ENCODE measurements around the gene LPIN2. TPM values are rescaled to one million over a fixed set of nuclear protein-coding genes. Genes with fewer than 3 reads are reported as not detected.
A peak's percentile ranks its signal among the peaks of the same experiment; 100 is the strongest.

The LPIN2 gene
- total RNA-seq, 1 donor from 2014 or later, result 38.6 TPM

DNA sequence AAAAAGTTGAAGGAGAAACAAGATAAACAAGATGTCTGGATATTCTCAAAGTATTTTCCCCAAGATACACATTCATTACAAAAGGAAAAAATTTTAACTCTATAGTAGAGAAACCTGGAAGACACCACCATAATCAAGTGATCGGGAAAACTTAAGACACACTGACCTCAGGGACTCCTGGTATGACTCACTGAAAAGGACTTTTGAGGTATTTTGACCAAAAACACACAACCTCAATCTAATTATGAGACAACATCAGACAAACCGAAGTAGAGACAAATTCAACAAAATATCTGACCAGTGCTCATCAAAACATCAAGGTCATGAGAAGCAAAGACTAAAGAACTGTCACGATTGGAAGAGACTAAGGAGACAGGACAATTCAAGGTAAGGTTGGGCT is 34.7 kb downstream of the LPIN2 start:
- Mint-ChIP-seq H3K4me1 (ENCODE audit: low read depth) (peaks cover 90% of the 10 kb centered on the region), H3K36me3 (ENCODE audit: low read depth) (no peaks in the 10 kb centered on the region), H3K9me3 (ENCODE audit: low read depth) (no peaks in the 10 kb centered on the region), H3K27ac (ENCODE audit: unreplicated experiment) (peak overlapping the region; percentile 93), H3K4me3 (ENCODE audit: unreplicated experiment) (peak overlapping the region; percentile 56), H3K27me3 (ENCODE audit: low read depth) (no peaks in the 10 kb centered on the region)
- TF ChIP-seq, protein P1, sequence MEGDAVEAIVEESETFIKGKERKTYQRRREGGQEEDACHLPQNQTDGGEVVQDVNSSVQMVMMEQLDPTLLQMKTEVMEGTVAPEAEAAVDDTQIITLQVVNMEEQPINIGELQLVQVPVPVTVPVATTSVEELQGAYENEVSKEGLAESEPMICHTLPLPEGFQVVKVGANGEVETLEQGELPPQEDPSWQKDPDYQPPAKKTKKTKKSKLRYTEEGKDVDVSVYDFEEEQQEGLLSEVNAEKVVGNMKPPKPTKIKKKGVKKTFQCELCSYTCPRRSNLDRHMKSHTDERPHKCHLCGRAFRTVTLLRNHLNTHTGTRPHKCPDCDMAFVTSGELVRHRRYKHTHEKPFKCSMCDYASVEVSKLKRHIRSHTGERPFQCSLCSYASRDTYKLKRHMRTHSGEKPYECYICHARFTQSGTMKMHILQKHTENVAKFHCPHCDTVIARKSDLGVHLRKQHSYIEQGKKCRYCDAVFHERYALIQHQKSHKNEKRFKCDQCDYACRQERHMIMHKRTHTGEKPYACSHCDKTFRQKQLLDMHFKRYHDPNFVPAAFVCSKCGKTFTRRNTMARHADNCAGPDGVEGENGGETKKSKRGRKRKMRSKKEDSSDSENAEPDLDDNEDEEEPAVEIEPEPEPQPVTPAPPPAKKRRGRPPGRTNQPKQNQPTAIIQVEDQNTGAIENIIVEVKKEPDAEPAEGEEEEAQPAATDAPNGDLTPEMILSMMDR (IDR thresholded peaks at IDR 0.05), result no peak
- DNase-seq (ENCODE audit: low spot score), result no peak

DNA sequence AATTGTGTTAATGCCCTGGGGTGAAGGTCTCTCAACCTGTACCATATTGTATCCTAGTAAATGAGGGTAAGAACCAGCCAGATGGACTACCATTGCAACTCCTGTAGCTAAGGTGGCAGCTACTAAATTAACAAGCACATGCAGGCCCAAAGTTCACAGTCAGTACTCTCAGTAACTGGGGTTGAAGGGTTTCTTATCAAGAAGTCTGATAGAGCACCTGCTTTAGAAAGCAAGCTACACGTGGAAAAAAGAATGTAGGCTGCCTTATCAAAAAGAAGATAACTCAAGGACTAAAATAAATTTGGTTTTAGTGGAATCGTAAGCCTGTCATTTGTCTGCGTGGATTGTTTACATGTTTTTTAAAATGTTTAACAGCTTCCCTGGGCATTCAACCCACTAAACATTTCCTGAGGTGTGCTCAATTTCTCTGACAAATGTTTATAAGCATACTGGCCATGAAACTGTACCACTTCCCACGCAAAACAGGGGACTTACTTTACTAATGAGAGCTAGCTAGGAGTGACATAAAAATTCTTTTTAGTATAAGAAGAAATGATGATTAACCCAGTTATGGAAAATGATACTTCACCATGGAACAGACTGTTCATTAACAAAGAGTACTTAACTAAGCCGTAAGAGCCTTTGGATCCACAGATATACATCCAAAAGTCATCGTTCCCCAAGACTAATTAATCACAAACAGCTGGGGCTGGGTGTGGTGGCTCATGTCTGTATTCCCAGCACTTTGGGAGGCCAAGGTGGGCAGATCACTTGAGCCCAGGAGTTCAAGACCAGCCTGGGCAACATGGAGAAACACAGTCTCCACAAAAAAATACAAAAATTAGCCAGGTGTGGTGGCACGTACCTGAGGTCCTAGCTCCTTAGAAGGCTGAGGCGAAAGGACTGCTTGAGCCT is 36.5 kb downstream of the LPIN2 start:
- Mint-ChIP-seq H3K9me3 (ENCODE audit: low read depth) (no peaks in the 10 kb centered on the region), H3K27me3 (ENCODE audit: low read depth) (no peaks in the 10 kb centered on the region), H3K27ac (ENCODE audit: unreplicated experiment) (peak overlapping the region; percentile 93), H3K36me3 (ENCODE audit: low read depth) (peaks cover 2% of the 10 kb centered on the region), H3K4me1 (ENCODE audit: low read depth) (peaks cover 89% of the 10 kb centered on the region), H3K4me3 (ENCODE audit: unreplicated experiment) (no peak overlapping the region)
- no peak for DNase-seq (ENCODE audit: low spot score)
- TF ChIP-seq, protein P1 (IDR thresholded peaks at IDR 0.05), result no peak

GRCh38 chr18:2974731-2975130 is 38.2 kb downstream of the LPIN2 start:
- no peaks in the 10 kb centered on the region for H3K9me3 Mint-ChIP-seq (ENCODE audit: low read depth)
- H3K4me1 Mint-ChIP-seq (ENCODE audit: low read depth), result peaks cover 84% of the 10 kb centered on the region
- TF ChIP-seq, protein P1 (IDR thresholded peaks at IDR 0.05), result no peak
- H3K27ac Mint-ChIP-seq (ENCODE audit: unreplicated experiment), result peak overlapping the region; percentile 72
- H3K4me3 Mint-ChIP-seq (ENCODE audit: unreplicated experiment), result no peak overlapping the region
- H3K36me3 Mint-ChIP-seq (ENCODE audit: low read depth), result peaks cover 2% of the 10 kb centered on the region
- H3K27me3 Mint-ChIP-seq (ENCODE audit: low read depth), result no peaks in the 10 kb centered on the region
- DNase-seq (ENCODE audit: low spot score), result no peak

DNA sequence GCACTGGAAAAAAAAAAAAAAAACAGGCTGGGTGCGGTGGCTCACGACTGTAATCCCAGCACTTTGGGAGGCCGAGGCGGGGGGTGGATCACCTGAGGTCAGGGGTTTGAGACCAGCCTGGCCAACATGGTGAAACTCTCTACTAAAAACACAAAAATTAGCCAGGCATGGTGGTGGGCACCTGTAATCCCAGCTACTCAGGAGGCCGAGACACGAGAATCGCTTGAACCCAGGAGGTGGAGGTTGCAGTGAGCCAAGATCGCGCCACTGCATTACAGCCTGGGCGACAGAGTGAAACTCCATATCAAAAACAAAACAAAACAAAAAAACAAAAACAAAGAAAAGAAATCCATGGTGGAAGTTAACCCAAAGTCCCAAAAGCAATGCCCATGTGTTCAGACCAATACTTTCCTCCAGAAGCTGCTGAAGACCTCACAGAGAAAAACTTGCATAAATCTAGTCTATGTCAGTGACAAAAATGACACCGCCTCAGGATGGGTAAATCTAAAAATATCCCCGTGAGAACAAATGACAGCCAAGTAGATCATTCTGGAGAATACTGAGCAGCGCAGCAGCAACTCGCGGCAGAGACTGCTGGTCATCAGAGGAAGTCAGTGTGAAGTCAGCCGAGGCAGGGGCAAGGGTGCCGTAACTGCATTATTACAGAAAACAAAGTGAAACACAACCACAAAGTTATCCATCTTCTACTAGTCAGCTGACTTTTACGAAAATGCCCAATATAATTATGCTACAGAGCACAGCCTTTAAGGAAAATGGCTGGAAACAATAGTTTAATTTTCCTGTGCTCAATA is 41.0 kb downstream of the LPIN2 start:
- Mint-ChIP-seq H3K9me3 (ENCODE audit: low read depth) (no peaks in the 10 kb centered on the region), H3K4me1 (ENCODE audit: low read depth) (peaks cover 76% of the 10 kb centered on the region), H3K27ac (ENCODE audit: unreplicated experiment) (peak overlapping the region; percentile 88), H3K4me3 (ENCODE audit: unreplicated experiment) (peak overlapping the region; percentile 7), H3K36me3 (ENCODE audit: low read depth) (peaks cover 2% of the 10 kb centered on the region), H3K27me3 (ENCODE audit: low read depth) (no peaks in the 10 kb centered on the region)
- TF ChIP-seq, protein P1 (IDR thresholded peaks at IDR 0.05), result no peak
- DNase-seq (ENCODE audit: low spot score), result no peak
